B cell (primary cell): ENCODE results near the gene MT1A. TPM values are rescaled to one million over a fixed set of nuclear protein-coding genes. Genes with fewer than 3 reads are reported as not detected.

Source experiments
- ATAC-seq: fragments of 200-7000 bp; cut with Tn5 transposase; one replicate; pipeline ENCODE4 v1.10.0; 2021; ENCODE audit warnings: low read depth, mild to moderate bottlenecking, moderate number of reproducible peaks, moderate library complexity
- CTCF ChIA-PET: fragments of 350-600 bp; sonication (Branson Sonifier 250); formaldehyde crosslinking; loops from one replicate; lab custom pipeline; 2021; ENCODE audit warnings: antibody characterized with exemption, inconsistent platforms; lab: Charles Lee
- POLR2A ChIA-PET: fragments of 350-600 bp; sonication (Branson Sonifier 250); formaldehyde crosslinking; loops from one replicate; lab custom pipeline; 2021; ENCODE audit warnings: antibody characterized with exemption; lab: Charles Lee
- DNase-seq: peaks from one replicate; pipeline ENCODE4 v3.0.0; 2013
- H2AFZ ChIP-seq: 2 replicates; pipeline ENCODE4 v1.6.1; 2012; ENCODE audit warnings: mild to moderate bottlenecking, low read depth, low read length; ENCODE audit not compliant: insufficient read depth, poor library complexity, severe bottlenecking
- H3K27ac ChIP-seq, 2 donors: 1 replicate in 1 of 2; 2 replicates in 1 of 2; pipeline ENCODE4 v1.5.1; 2012 to 2013; ENCODE audit warnings: low read length in 2 of 2, mild to moderate bottlenecking in 2 of 2, moderate library complexity in 1 of 2
- H3K27me3 ChIP-seq, 4 experiments: fragments of 200-600 bp in 1 of 4; sonication (generic) in 1 of 4; replicated peaks in 1 of 4; 1 replicate in 2 of 4; 2 replicates in 2 of 4; pipeline versions ENCODE4 v1.6.1 to v1.7.0; 2013 to 2016; ENCODE audit warnings: low read length in 3 of 4, mild to moderate bottlenecking in 2 of 4, mixed read lengths in 1 of 4, moderate library complexity in 1 of 4; ENCODE audit not compliant: insufficient read depth in 4 of 4, control insufficient read depth in 3 of 4; ENCODE audit errors: control extremely low read depth in 1 of 4
- H3K36me3 ChIP-seq, 2 experiments: replicated peaks in 1 of 2; 1 replicate in 1 of 2; 2 replicates in 1 of 2; pipeline versions ENCODE4 v1.6.1 to v1.7.1; 2013; ENCODE audit warnings: low read length in 1 of 2; ENCODE audit not compliant: insufficient read depth in 2 of 2, control insufficient read depth in 1 of 2; ENCODE audit errors: control extremely low read depth in 1 of 2, extremely low read depth in 1 of 2
- H3K4me1 ChIP-seq, 2 donors: fragments of 200-600 bp in 1 of 2; sonication (generic) in 1 of 2; 1 replicate in 1 of 2; 2 replicates in 1 of 2; pipeline versions ENCODE4 v1.5.1 to v1.6.1; 2013 to 2017; ENCODE audit warnings: low read length in 2 of 2; ENCODE audit not compliant: control insufficient read depth in 2 of 2, insufficient read depth in 2 of 2
- H3K4me2 ChIP-seq: replicated peaks from 2 replicates; pipeline ENCODE3; 2012; ENCODE audit warnings: mild to moderate bottlenecking, low read depth, low read length; ENCODE audit not compliant: poor library complexity, severe bottlenecking
- H3K4me3 ChIP-seq, 5 experiments: fragments of 200-600 bp in 1 of 5; sonication (generic) in 1 of 5; 1 replicate in 3 of 5; 2 replicates in 2 of 5; pipeline versions ENCODE4 v1.5.1 to v1.7.0; 2011 to 2016; ENCODE audit warnings: low read length in 4 of 5, mild to moderate bottlenecking in 4 of 5, low read depth in 2 of 5, control low read depth in 1 of 5, moderate library complexity in 1 of 5; ENCODE audit not compliant: insufficient read depth in 1 of 5; ENCODE audit errors: control extremely low read depth in 1 of 5, extremely low read depth in 1 of 5
- H3K79me2 ChIP-seq: fragments of 200-600 bp; sonication (generic); one replicate; pipeline ENCODE4 v1.6.0; 2016; ENCODE audit warnings: low read length; ENCODE audit not compliant: control insufficient read depth, insufficient read depth
- H3K9ac ChIP-seq: fragments of 200-600 bp; sonication (generic); 2 replicates; pipeline ENCODE4 v1.6.1; 2017; ENCODE audit warnings: mild to moderate bottlenecking, low read length, moderate library complexity
- H3K9me3 ChIP-seq, 3 donors: one replicate each; pipeline versions ENCODE4 v1.6.1 to v1.7.1; 2013; ENCODE audit warnings: low read length in 2 of 3; ENCODE audit not compliant: control insufficient read depth in 2 of 3, insufficient read depth in 1 of 3; ENCODE audit errors: control extremely low read depth in 1 of 3
- H4K20me1 ChIP-seq: 2 replicates; pipeline ENCODE4 v1.6.0; 2012; ENCODE audit warnings: mild to moderate bottlenecking, low read length; ENCODE audit not compliant: insufficient read depth, control insufficient read depth, poor library complexity, severe bottlenecking
- H3K27ac Mint-ChIP-seq: one replicate; pipeline ENCODE4 v1.8.0; 2021; ENCODE audit warnings: mixed read lengths
- H3K27me3 Mint-ChIP-seq: one replicate; pipeline ENCODE4 v1.8.0; 2021; ENCODE audit warnings: mixed read lengths
- H3K4me1 Mint-ChIP-seq: one replicate; pipeline ENCODE4 v1.8.0; 2021; ENCODE audit warnings: mixed read lengths
- H3K4me3 Mint-ChIP-seq: one replicate; pipeline ENCODE4 v1.8.0; 2021; ENCODE audit warnings: mixed read lengths
- H3K9me3 Mint-ChIP-seq: one replicate; pipeline ENCODE4 v1.8.0; 2022; ENCODE audit warnings: mixed read lengths; ENCODE audit not compliant: insufficient read depth
- EZH2 ChIP-seq: IDR thresholded peaks from 2 replicates; pipeline ENCODE4 v1.6.1; 2012; ENCODE audit warnings: borderline replicate concordance, low read depth, mild to moderate bottlenecking, moderate library complexity, low read length; ENCODE audit not compliant: insufficient read depth, poor library complexity, severe bottlenecking
- WGBS: methylation state at CpG from one replicate; pipeline ENCODE4 v1.1.5; 2013; ENCODE audit warnings: missing lambda C conversion rate; ENCODE audit not compliant: insufficient coverage; 5-methylcytosine and 5-hydroxymethylcytosine counted together
- intact Hi-C: fragments of 100-400 bp; cut with micrococcal nuclease; formaldehyde crosslinking; loops from one replicate; pipeline ENCODE4 v1.10.0; 2022
- polyA plus RNA-seq: library from polyadenylated mRNA; depleted of rRNA; stranded (reverse); fragments of >200 nt; gene quantifications from 2 replicates; pipeline ENCODE4 v1.2.3, GENCODE V29; 2012
- total RNA-seq, 2 donors: library from RNA; stranded (reverse); fragments of 120-200 nt in 1 of 2; gene quantifications; 1 replicate in 1 of 2; 2 replicates in 1 of 2; pipeline versions ENCODE4 v1.2.3 to v1.2.4, GENCODE V29; 2013 to 2022
- TF ChIP-seq, protein P1 (sequence below): fragments of 200-600 bp; IDR thresholded peaks from one replicate; pipeline ENCODE4 v1.8.0; 2022; ENCODE audit warnings: antibody characterized with exemption, mild to moderate bottlenecking

Gene MT1A
- total and polyA plus RNA-seq, 2 donors (not counting 1 experiment from before 2014, with no cell fraction given), result not detected

DNA sequence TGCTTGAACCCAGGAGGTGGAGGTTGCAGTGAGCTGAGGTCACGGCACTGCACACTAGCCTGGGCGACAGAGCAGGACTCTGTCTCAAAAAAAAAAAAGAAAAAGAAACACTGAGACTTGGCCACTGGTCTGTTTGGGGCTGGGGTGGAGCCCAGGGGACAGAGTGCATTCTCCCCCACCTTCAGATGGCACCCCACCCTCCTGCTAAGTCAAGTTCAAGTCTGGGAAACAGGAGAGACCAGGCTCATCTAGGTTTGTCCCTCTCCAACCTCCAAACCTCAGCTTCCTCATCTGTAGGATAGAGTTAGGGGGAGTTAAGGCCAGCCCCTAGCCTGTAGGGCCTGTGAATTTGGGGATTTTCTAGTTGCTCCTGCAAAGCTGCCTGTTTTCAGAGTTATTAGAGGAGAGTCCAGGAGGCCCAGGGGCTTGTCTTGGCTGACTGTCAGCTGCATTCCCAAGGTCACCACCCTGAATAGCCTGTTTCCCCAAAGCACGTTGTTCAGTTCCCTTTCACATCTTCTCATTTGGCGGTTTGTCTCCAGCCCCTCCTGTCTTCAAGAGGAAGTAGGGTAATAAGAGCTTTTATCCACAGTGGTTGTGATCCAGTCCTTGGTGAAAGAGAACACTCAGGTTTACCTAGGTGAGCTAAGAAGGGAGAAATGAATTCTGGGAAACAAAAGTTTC is 46.9 kb upstream of the MT1A start:
- CTCF ChIA-PET, result interaction anchor here (1.2 to 1.5 kb wide), 2 partner anchors 9 to 111 kb away, joined by 4 to 7 read pairs; no protein-coding TSS in a partner anchor
- POLR2A ChIA-PET, result no interaction called here
- no peak overlapping the region for H3K4me3 ChIP-seq
- H3K4me3 Mint-ChIP-seq, result no peak overlapping the region
- H3K4me1 ChIP-seq, result peaks cover 6 to 8% of the 10 kb centered on the region in 2 donors
- H3K4me1 Mint-ChIP-seq, result peaks cover 7% of the 10 kb centered on the region
- H4K20me1 ChIP-seq, result no peaks in the 10 kb centered on the region
- H3K27me3 ChIP-seq, result peaks cover 0 to 30% (median 13%) of the 10 kb centered on the region in 4 experiments
- H2AFZ ChIP-seq, result no peak overlapping the region
- no peak overlapping the region for H3K9ac ChIP-seq
- 100% methylated on average over 1 of the region's 4 CpGs for WGBS
- H3K4me2 ChIP-seq, result no peak overlapping the region
- no peak for TF ChIP-seq EZH2
- TF ChIP-seq, protein P1, sequence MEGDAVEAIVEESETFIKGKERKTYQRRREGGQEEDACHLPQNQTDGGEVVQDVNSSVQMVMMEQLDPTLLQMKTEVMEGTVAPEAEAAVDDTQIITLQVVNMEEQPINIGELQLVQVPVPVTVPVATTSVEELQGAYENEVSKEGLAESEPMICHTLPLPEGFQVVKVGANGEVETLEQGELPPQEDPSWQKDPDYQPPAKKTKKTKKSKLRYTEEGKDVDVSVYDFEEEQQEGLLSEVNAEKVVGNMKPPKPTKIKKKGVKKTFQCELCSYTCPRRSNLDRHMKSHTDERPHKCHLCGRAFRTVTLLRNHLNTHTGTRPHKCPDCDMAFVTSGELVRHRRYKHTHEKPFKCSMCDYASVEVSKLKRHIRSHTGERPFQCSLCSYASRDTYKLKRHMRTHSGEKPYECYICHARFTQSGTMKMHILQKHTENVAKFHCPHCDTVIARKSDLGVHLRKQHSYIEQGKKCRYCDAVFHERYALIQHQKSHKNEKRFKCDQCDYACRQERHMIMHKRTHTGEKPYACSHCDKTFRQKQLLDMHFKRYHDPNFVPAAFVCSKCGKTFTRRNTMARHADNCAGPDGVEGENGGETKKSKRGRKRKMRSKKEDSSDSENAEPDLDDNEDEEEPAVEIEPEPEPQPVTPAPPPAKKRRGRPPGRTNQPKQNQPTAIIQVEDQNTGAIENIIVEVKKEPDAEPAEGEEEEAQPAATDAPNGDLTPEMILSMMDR, result no peak
- H3K27ac Mint-ChIP-seq, result no peak overlapping the region
- intact Hi-C loops, result no loop called here
- H3K36me3 ChIP-seq, result no peaks in the 10 kb centered on the region
- H3K27me3 Mint-ChIP-seq, result peaks cover 40% of the 10 kb centered on the region
- no peaks in the 10 kb centered on the region for H3K79me2 ChIP-seq
- ATAC-seq (no peak), DNase-seq (no peak)
- H3K9me3 Mint-ChIP-seq, result no peaks in the 10 kb centered on the region
- peaks cover 0 to 11% (median 1%) of the 10 kb centered on the region in 3 donors for H3K9me3 ChIP-seq
- H3K27ac ChIP-seq, result no peak overlapping the region

DNA sequence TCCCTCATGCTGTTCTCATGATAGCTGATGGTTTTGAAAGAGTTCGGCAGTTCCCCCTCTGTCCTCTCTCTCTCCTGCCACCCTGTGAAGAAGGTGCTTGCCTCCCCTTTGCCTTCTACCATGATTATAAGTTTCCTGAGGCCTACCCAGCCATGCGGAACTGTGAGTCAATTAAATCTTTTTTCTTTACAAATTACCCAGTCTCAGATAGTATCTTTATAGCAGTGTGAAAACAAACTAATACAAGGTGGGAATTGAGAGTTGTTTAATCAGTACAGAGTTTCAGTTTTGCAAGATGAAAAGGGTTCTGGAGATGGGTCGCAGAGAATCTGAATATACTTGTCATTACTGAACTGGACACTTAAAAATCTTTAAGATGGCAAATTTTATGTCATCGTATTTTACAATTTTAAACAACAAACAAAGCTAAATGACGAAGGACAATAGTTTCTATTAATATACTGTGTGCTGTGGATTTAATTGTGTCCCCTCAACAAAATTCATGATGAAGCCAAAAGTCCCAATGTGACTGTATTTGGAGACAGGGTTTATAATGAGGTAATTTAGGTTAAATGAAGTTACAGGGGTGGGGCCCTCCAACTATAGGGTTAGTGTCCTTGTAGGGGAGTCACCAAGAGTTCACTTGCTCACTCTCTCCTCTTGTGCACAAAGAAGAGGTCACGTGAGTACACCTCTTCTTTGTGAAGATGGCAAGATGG is 44.7 kb upstream of the MT1A start:
- Histone ChIP-seq H3K9ac (no peak overlapping the region), H3K4me3 (no peak overlapping the region), H3K4me1 (peaks cover 6 to 8% of the 10 kb centered on the region in 2 donors), H3K27me3 (peaks cover 0 to 22% (median 10%) of the 10 kb centered on the region in 4 experiments), H2AFZ (no peak overlapping the region), H3K79me2 (no peaks in the 10 kb centered on the region), H3K4me2 (no peak overlapping the region), H3K9me3 (peaks cover 0 to 11% (median 1%) of the 10 kb centered on the region in 3 donors), H3K27ac (no peak overlapping the region), H3K36me3 (no peaks in the 10 kb centered on the region), H4K20me1 (no peaks in the 10 kb centered on the region)
- WGBS, result no CpG with 5 or more reads among the region's 6 CpGs
- ChIA-PET CTCF (no interaction called here), POLR2A (no interaction called here)
- ATAC-seq (no peak), DNase-seq (no peak)
- TF ChIP-seq, protein P1, result no peak
- no peak for TF ChIP-seq EZH2
- Mint-ChIP-seq H3K4me3 (no peak overlapping the region), H3K4me1 (peaks cover 6% of the 10 kb centered on the region), H3K27me3 (peaks cover 35% of the 10 kb centered on the region), H3K27ac (no peak overlapping the region), H3K9me3 (no peaks in the 10 kb centered on the region)
- intact Hi-C loops, result no loop called here
